GM08714 (cell line): ENCODE results near the gene LPGAT1.

Experiments
- H3K4me3 ChIP-seq: fragments of 200-500 bp; sonication (Bioruptor generic); 2 replicates; pipeline ENCODE4 v1.5.1; 2014; ENCODE audit warnings: mild to moderate bottlenecking, low read length, inconsistent platforms
- ZNF274 ChIP-seq: IDR thresholded peaks from 2 replicates; pipeline ENCODE4 v1.6.1; 2012; ENCODE audit warnings: mild to moderate bottlenecking, low read depth, low read length

LPGAT1 gene

DNA sequence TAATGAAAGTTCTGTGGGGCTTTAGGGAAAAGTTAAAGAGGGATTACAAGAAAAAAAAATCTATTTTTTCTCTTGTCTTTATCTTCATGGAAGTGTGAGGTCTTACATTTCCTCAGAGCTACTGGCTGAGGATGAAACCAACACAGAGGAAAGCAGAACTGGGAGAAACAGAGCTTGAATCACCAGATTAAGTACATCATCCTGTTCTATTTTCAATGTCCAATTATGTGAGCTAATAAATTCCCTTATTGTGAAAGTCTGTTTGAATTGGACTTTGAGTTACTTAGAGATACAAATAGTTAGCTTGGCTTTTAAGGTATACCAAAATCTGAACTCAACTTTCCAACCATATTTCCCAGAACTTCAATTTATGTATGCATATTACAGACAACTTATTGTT, 69.2 kb downstream of the LPGAT1 start:
- no peak overlapping the region for H3K4me3 ChIP-seq
- no peak for TF ChIP-seq ZNF274

GRCh38 chr1:211756471-211757020, 74.0 kb downstream of the LPGAT1 start:
- H3K4me3 ChIP-seq: no peak overlapping the region
- no peak for TF ChIP-seq ZNF274

DNA sequence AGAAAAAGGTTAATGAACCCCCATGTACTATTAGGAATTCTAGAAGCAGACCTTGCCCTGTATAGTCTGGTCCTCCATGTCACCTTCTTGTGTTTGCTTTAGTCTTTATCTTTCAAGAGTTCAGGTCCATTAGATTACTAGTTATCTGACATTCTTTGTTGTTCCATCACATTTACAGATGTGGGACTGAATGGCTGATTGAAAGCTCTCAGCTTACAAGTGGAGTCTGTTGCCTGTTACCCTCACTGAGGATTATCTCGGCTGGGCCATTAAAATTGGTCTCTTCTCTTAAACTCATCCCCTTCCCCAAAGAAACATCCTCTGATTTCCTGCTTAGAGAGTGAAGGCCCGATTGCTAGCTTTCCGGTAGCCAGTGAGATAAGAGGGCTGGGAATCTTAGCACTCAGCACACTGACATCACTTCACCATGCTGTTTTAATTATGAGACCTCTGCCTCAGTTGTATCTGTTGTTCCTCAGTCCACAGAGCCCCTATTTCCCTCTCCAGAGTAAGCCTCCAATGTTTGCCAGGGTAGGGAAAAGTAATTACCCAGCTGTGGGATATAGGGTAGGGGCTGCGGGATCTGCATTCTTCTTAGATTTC, 76.8 kb downstream of the LPGAT1 start:
- TF ChIP-seq ZNF274: no peak
- H3K4me3 ChIP-seq: no peak overlapping the region

DNA sequence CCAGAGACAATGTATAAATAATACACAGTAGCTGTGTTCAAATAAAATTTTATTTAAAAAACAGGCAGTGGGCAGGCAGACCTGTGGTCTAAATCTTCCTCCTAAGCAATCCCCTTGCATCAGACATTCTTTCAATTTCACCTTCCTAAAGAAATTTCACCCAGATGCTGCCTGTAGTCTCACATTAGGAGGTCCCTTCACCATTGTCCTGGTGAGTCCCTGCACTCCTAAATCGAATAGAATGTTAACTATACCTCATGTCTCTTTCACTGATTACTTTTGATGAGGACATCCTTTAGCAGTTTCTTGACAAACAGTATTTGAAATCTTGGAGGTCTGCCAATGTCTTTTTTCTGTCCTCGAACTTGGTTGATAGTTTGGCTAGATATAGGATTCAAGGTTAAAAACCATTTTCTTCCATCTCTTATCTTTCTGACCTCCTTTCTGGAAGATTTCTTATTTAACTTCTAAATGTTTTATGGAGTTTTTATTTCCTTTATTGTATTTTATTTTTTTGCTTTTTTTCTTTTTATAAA, 77.5 kb downstream of the LPGAT1 start:
- TF ChIP-seq ZNF274: no peak

GRCh38 chr1:211752317-211752716, 78.2 kb downstream of the LPGAT1 start:
- TF ChIP-seq ZNF274: no peak
- no peak overlapping the region; the same call in 1 of the 2 replicates for H3K4me3 ChIP-seq

More for the DNA sequence above, 77.5 kb downstream of the LPGAT1 start:
- no peak overlapping the region for H3K4me3 ChIP-seq

GRCh38 chr1:211751438-211751837, 79.1 kb downstream of the LPGAT1 start:
- no peak for TF ChIP-seq ZNF274
- H3K4me3 ChIP-seq: no peak overlapping the region

- TF ChIP-seq ZNF274: no peak
- no peak overlapping the region for H3K4me3 ChIP-seq
These were observed 80.0 kb downstream of the LPGAT1 start for GRCh38 chr1:211750599-211750998.

GRCh38 chr1:211749251-211749650, 81.3 kb downstream of the LPGAT1 start:
- H3K4me3 ChIP-seq: no peak overlapping the region
- no peak for TF ChIP-seq ZNF274

DNA sequence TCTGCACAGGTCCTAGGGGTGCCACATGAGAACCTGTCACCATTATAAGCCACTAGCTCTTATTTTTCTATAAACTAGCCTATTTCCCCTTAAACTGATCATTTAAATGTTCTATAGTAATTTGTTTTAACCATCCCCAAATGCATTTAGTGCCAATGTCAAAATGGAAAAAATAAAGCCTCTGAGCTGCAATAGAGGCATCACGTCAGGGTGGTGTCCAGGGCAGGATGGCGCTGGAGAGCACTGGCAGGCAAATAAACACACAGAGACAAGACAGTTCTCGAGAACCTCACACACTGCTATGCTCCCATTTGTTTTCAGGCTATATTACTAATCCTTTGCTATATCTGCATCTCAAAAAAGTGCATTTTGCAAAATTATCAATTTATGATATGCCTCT, 81.8 kb downstream of the LPGAT1 start:
- H3K4me3 ChIP-seq: no peak overlapping the region

GRCh38 chr1:211742889-211743529, 87.6 kb downstream of the LPGAT1 start:
- H3K4me3 ChIP-seq: no peak overlapping the region
- no peak for TF ChIP-seq ZNF274

More for the DNA sequence above, 81.8 kb downstream of the LPGAT1 start:
- TF ChIP-seq ZNF274: no peak

DNA sequence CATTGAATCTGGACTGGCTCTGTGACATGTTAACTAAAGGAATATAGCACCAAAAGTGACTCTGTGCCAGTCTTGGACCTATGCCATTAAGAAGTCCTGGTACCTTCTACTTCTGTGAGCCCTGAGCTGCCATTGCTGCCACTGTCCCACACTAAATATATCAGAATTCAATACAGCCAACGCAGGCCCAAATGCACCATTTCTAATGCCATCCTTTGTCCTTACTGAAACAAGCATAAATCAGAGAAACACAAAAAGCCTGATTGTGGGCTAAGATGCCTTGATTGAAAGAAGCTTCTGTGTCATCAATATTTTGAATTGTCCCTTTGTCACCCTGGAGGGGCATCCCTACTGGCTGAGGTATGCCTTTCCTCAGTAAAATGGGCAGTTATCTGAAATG, 88.3 kb downstream of the LPGAT1 start:
- H3K4me3 ChIP-seq: no peak overlapping the region
- TF ChIP-seq ZNF274: no peak

DNA sequence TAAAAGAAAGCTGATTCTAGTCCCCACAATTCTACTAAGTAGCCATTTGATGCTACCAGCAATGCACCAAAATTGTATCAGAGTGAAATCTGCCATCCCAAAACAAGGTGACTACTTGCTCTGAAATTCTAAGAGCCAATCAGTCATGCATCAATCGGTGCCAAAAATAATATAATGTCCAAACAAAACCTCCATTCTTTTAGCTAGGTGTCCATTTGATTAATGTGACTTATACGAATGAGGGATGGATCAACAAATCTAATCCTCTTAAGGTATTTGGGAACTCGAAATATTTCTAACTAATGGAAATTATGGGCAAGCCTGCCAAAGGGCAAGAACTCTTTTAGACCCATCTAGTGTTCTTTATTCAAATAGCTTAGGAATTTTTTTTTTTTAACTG, 88.8 kb downstream of the LPGAT1 start:
- H3K4me3 ChIP-seq: no peak overlapping the region
- TF ChIP-seq ZNF274: no peak

DNA sequence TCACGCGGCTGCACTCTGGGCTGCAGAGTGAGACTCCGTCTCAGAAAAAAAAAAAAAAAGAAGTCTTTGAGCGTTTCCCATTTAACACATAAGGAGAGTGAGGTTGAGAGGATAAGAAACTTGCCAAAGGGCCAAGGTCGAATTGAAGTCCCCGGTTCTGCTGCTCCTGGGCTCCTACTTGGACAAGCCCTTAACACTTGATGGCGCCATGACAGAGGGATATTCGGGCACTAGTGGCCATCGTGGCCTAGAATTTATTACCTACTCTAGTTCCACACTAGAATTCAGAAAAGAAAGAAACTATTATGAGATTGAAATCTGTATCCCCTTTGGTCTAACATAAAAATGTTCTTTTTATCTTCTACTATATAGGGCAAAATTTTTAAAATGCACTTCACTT, 89.4 kb downstream of the LPGAT1 start:
- TF ChIP-seq ZNF274: no peak
- no peak overlapping the region for H3K4me3 ChIP-seq

DNA sequence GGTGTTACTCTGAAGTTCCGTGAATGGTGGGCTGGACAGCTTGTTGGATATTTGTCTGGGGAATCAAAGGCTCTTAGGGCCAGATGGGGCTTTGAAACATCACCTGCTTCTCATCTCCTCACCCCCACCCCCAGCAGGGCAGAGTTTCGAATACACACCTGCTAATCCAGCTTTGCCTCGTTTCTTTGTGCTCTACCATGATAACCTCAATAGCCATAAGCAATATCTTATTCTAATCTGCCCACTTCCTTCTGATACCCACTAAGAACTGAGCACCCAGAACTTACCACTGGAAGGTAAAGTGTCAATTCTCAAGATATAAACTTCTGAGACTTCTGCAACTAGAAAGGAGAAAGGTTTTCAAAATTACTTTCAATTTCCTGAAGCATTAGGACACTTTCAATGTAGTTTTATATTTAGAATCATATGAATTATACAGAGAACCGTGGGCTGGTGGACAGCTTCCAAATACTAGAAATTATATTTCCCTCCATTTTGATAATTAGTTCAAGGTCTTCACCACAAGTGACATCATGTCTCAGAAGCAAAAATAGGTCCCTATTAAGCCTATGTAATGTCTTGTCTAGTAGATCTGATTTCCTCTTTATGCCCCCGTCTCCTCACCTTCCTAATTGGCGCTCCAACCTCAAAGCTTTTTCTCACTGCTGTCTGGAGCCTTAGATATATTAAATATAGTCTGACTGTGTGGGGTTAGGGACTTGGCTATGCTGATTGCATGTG, 90.7 kb downstream of the LPGAT1 start:
- no peak for TF ChIP-seq ZNF274
- H3K4me3 ChIP-seq: no peak overlapping the region
